Activated CD4-positive, alpha-beta T cell treated with anti-CD3 and anti-CD28 coated beads, Interleukin-10, Interleukin-2, amounts not matched to agents 100 ng/mL and 50 ng/mL, durations not matched to agents 16 hours and 8 hours (primary cell): ENCODE measurements around the gene TMEM201.
A peak's percentile ranks its signal among the peaks of the same experiment; 100 is the strongest.

Experiments
- DNase-seq: peaks from one replicate; pipeline ENCODE4 v3.0.0-alpha.2; 2020

The TMEM201 gene

DNA sequence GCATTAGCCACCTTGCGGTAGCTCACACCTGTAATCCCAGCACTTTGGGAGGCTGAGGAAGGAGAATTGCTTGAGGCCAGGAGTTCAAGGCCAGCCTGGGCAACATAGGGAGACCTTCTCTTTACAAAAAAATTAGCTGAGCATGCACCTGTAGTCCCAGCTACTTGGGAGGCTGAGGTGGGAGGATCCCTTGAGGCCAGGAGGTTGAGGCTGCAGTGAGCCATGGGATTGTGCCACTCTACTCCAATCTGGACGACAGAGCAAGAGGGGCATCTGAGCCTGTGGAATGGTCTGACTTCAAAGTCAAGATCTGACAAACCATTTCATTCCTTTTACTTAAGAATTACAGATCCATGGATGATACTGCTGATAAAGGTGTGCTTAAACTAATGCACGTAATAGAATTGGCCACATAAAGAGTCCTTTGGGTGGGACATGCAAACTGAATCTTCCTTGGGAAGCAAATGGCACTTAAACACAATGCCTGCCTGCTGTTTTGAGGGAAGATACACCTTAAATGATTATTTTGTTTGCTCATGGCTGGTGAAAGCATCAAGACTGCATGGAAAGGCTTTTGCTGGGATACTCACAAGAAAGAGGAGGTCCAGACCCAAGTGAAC is 2.5 kb upstream of the TMEM201 start:
- DNase-seq: no peak

GRCh38 chr1:9589144-9589718 is 520 bp downstream of the TMEM201 start:
- peak; percentile 44 for DNase-seq

DNA sequence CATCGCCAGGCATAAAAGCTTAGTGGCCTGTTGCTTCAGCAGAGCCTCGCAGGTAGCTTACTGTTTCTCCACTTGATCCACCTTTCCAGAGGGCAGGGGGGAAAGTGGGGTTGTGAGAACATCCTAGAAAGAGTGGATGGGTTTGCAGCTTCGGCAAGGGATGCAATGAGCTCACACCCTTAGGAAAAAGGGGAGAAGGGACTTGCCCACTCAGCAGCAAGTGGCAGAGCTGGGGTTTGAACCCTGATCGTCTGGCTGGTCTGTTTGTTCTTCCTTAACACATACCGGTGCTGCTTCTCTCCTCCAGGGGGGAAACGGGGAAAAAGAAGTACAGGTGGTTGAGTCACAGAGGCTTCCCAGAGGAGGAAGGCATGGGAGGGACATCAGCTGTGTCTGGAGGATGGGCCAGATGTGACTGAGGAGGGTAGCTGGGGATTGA is 1.0 kb downstream of the TMEM201 start:
- DNase-seq: peak; percentile 23

GRCh38 chr1:9590201-9590600 is 1.5 kb downstream of the TMEM201 start:
- no peak for DNase-seq

- DNase-seq: no peak
Observed at GRCh38 chr1:9590945-9591668, 2.4 kb downstream of the TMEM201 start.

GRCh38 chr1:9591669-9592509 is 3.2 kb downstream of the TMEM201 start:
- no peak for DNase-seq

- DNase-seq: no peak
Observed at GRCh38 chr1:9592510-9593075, 3.9 kb downstream of the TMEM201 start.

- DNase-seq: no peak
Observed at GRCh38 chr1:9593147-9593491, 4.4 kb downstream of the TMEM201 start.

GRCh38 chr1:9593492-9594465 is 5.1 kb downstream of the TMEM201 start:
- peak; percentile 73 for DNase-seq

DNA sequence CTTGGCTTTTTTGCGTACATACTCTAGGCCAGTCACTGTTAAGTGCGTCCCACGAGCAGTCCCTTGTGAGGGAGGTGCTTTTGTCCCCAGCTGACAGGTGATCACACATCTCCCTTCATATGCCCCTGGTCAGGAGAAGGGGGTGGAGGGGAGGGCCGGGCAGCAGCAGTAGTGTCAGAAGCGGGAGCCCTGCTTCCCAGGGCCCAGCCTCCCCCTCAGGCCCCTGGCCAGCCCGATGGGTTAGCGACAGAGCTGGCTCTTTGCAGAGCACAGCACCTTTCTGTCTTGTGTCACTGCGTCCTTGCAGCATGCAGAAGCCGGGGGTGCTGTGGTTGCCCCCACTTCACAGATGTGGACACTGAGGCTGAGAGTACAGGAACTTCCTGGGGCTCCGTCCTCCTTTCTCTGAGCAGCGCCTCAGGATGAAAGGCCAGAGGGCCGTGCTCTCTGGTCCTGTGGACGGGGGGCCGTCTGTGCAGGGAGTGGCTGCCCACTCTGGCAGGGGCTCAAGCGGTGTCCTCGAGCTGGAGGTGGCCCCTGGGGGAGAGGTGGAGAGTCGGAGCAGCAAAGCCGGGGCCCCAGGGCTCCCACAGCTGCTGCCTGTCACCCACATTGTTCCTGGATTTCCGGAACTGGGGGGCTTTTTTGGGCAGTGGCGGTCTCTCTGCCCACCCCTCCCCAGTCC is 5.9 kb downstream of the TMEM201 start:
- DNase-seq: no peak

DNA sequence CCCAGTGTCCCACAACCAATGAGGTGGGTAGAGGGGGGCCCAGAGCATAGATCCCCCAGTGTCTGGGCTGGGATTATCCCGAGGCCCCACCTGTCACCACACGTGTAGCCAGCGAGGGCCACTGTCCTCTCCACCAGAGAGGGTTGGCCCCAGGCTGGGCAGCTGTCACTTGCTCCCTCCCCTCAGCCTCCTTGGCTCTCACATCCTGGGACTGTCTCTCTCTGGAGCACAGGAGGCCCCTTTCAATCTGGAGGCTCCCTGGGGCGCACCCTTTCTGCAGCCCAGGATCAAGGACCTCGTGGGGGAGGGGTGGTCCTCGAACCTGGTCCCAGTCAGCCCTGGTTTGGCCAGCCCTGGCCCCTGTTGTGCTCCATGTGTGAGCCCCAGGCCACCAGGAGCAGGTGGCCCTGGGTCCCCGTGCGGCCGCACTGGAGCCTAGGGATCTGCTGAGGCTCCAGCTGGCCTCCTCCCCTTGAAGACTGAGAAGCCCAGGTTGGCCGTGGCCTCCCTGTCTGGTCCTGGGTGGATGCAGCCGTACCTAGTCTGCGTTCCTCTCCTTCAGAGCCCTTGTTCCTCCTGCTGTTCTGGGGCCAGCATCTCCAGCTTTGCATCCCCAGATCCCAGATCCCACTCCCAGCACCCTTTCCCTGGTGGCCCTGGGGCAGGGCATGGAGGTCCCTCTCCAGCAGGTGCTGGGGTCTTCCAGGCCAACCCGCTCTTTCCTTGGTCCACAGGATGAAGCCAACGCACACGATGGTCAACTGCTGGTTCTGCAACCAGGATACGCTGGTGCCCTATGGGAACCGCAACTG is 6.7 kb downstream of the TMEM201 start:
- no peak for DNase-seq

DNA sequence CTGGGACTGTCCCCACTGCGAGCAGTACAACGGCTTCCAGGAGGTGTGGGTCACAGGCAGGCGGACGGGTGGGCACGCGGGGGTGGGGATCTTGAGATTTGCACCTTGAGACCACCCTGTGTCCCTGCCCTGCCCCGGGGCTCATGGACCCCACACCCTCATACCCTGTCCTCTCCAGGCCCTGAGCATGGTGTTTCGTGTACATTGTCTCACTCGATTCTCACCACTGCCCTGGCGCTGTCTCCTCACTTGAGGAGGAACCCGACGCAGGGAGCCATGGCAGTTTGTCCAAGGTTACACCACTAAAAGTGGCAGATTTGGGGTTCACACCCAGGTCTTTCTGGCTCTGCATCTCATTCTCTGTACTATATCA is 7.2 kb downstream of the TMEM201 start:
- no peak for DNase-seq

GRCh38 chr1:9596415-9597123 is 7.9 kb downstream of the TMEM201 start:
- no peak for DNase-seq

DNA sequence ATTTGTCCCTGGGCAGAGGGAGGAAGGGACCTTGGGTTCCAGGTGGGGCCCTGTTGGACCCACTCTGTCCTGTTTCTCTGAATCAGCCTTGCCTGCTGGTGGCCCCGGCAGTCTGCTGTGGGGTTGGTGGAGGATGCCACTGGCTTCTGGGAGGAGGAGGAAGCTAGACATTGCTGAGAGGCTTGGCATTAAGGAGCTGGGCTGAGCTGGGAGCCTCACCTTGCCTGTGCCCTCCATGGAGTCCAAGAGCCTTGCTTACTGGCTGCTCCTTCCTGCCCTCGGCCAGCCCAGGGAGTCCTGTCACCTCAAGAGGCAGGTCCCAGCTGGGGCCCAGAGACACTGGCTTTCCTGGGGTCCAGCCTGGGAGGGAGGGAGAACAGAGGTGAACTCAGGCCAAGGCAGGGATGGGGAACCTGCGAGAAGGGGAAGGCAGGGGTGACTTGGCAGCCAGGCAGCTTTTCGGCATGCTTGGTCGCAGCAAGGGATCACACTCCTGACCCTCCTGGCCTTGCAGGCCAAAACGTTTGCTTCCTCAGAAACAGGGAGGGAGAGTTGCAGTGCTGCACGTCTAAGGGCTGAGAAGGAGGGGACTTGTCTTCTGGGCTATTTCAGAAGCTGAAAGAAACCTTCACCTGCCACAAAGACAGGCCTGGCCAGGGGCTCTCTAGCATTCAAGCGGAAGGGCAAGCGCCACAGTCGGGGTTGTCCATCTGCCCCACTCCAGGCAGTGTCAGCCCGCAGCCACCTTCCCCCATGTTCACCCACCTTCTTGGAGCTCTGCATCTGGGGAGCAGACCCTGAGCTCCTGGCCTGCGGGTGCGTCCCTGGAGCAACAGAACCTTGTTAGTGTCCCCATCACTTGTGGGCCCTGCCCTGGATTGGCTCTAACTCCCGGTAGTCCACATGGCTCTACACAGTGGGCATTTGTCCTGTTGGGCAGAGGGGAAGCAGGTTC is 8.9 kb downstream of the TMEM201 start:
- DNase-seq: no peak

- no peak for DNase-seq
Observed at GRCh38 chr1:9598316-9598700, 9.6 kb downstream of the TMEM201 start.

DNA sequence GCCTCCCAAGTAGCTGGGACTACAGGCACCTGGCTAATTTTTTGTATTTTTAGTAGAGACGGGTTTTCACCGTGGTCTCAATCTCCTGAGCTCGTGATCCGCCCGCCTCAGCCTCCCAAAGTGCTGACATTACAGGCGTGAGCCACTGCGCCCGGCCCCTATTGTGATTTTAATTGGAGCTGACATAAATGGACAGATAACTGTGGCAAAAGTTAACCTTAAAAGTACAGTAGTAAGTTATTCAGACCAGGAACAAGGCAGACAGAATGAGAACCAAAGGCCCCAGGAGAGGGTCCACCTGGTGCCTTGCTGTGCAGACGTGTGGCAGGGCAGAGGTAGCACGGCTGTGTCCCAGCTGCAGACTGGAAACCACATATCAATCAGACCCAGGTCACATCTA is 11.0 kb downstream of the TMEM201 start:
- DNase-seq: no peak

GRCh38 chr1:9600861-9601834 is 12.4 kb downstream of the TMEM201 start:
- DNase-seq: no peak
